Measurements from ENCODE around the gene FLOT1. TPM values are rescaled to one million over a fixed set of nuclear protein-coding genes. Genes with fewer than 3 reads are reported as not detected.

FLOT1 gene
- total and polyA plus RNA-seq, 2 of the 13 experiments (the other 11 are each of a cell fraction or from before 2014, with no cell fraction given): 82.3 to 130 TPM

GRCh38 chr6:30782425-30783014, 40.0 kb upstream of the FLOT1 start (continued):
- TF ChIP-seq NFYB (CRISPR knock-in tag; IDR thresholded peaks at IDR 0.05) (no peak), ZNF747 (CRISPR knock-in tag; IDR thresholded peaks at IDR 0.05; ENCODE audit: borderline replicate concordance) (no peak), LRRFIP1 (CRISPR knock-in tag; conservative IDR thresholded peaks at IDR 0.05) (no peak), ZNF264 (CRISPR knock-in tag; IDR thresholded peaks at IDR 0.05) (no peak), REST (IDR thresholded peaks at IDR 0.05; ENCODE audit: borderline replicate concordance in 1 of 2, low read depth in 1 of 2, low read length in 2 of 2) (no peak), ZNF225 (CRISPR knock-in tag; IDR thresholded peaks at IDR 0.05) (no peak), MIXL1 (CRISPR knock-in tag; IDR thresholded peaks at IDR 0.05) (no peak), ZNF282 (IDR thresholded peaks at IDR 0.05; ENCODE audit: partially characterized antibody) (no peak), GTF2F1 (IDR thresholded peaks at IDR 0.05; ENCODE audit: low read length) (no peak), THAP11 (CRISPR knock-in tag; IDR thresholded peaks at IDR 0.05) (peak; percentile 10; the same call in 1 of the 2 replicates), ZNF124 (CRISPR knock-in tag; IDR thresholded peaks at IDR 0.05) (no peak), ZFP41 (CRISPR knock-in tag; IDR thresholded peaks at IDR 0.05; ENCODE audit: borderline replicate concordance) (no peak), PAF1 (CRISPR knock-in tag; IDR thresholded peaks at IDR 0.05) (no peak), ARNT (IDR thresholded peaks at IDR 0.05) (no peak), ZNF605 (CRISPR knock-in tag; IDR thresholded peaks at IDR 0.05) (no peak), ZKSCAN8 (CRISPR knock-in tag; IDR thresholded peaks at IDR 0.05; ENCODE audit: borderline replicate concordance) (no peak), NFKB2 (CRISPR knock-in tag; IDR thresholded peaks at IDR 0.05; ENCODE audit: borderline replicate concordance) (no peak), REPIN1 (CRISPR knock-in tag; IDR thresholded peaks at IDR 0.05; ENCODE audit: borderline replicate concordance, low read depth) (no peak), PHB2 (IDR thresholded peaks at IDR 0.05; ENCODE audit: partially characterized antibody) (no peak), ZFP1 (CRISPR knock-in tag; IDR thresholded peaks at IDR 0.05) (no peak), PRPF4 (IDR thresholded peaks at IDR 0.05; ENCODE audit: low read depth, low read length, poor library complexity, severe bottlenecking) (no peak), GZF1 (CRISPR knock-in tag; IDR thresholded peaks at IDR 0.05) (no peak), ZFP62 (CRISPR knock-in tag; IDR thresholded peaks at IDR 0.05) (no peak), ZNF260 (CRISPR knock-in tag; IDR thresholded peaks at IDR 0.05; ENCODE audit: borderline replicate concordance, low read depth) (no peak), ZNF878 (CRISPR knock-in tag; IDR thresholded peaks at IDR 0.05) (no peak; the same call in 1 of the 2 replicates), ZNF784 (CRISPR knock-in tag; IDR thresholded peaks at IDR 0.05; ENCODE audit: borderline replicate concordance) (no peak)
- TF ChIP-seq, protein P1, sequence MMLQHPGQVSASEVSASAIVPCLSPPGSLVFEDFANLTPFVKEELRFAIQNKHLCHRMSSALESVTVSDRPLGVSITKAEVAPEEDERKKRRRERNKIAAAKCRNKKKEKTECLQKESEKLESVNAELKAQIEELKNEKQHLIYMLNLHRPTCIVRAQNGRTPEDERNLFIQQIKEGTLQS (CRISPR knock-in tag; IDR thresholded peaks at IDR 0.05): no peak
